ENCODE measurements around the gene METAP1.
"Not testable (repeated sequence)": the region's sequence is repeated elsewhere in the genome, so short reads cannot be mapped to it uniquely, and the experiment has no call there.

Gene METAP1

DNA sequence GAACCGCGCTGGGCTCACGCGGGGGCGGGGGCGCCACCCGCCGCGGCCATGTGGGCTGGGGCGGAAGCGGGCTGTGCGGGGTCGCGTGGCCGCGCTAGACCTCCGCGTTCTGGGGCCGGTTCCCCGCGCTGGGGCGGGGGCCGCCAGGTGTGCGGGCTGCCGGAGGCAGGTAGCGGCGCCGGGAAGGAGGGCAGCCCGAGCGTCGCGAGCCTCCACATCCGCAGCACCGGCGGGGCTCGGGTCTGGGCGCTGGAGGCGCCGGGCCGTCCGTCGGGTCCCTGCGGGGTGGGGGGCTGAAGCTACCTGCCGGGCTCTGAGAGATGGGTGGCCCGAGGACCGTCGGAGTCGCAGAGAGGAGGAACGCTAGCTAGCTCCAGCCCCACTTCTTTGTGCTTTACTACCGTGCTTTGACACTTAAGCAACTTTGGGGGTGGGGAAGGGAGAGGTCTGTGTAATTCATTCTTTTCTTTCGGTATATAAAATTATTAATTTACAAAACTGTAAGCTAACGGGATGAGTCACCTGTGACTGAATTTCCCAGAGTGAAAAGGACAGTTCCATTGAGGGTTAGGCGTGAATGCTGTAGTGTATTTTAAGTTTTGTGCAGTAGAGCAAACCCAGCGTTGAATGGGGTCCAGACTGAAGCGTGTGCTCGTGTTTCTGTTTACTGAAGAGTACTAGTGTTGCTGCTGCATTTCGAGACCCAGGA is 689 bp downstream of the METAP1 start:
- Histone ChIP-seq H3K27ac (peak overlapping the region; percentile 65 to 97 (median 92)), H3K4me3 (peak overlapping the region; percentile 71 to 100 (median 95))

DNA sequence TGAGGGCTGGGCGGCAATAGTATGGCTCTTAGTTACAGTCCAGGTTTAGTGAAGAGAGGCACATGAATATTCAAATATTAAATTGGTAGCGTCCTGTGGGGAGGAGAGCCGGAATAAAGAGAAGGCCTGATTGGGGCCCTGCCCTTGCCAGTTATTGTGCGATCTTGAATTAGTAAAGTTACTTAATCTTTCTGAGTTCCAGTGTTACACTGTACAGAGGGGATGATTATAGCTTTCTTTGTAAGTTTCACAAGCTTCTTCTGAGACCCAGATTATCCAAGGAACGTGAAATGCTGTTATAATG is 1.2 kb downstream of the METAP1 start:
- peak overlapping the region in 10 of 21 experiments; percentile 89 to 97 (median 92) for H3K27ac ChIP-seq
- peak overlapping the region; percentile 71 to 100 (median 95) for H3K4me3 ChIP-seq

DNA sequence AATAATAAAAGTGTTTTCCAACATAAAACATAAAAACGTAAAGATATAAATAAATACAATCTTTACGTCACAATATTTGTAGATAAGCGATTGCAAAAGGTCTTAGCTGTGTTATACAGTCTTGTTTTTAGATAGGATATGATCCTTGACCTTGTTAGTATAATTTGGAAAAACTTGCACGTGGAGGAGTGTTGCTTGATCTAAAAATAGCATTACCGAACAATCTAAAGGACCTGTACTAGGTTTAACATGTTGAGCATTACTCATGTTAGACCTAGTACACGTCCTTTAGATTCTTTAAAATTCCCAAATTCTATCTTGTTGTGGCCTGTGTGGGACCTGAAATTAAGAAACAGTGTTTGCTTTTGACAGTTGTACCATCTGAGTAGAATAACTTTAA is 1.6 kb downstream of the METAP1 start:
- no peak overlapping the region for H3K27ac ChIP-seq
- peak overlapping the region in 1 of 7 experiments; percentile 92 for H3K4me3 ChIP-seq

DNA sequence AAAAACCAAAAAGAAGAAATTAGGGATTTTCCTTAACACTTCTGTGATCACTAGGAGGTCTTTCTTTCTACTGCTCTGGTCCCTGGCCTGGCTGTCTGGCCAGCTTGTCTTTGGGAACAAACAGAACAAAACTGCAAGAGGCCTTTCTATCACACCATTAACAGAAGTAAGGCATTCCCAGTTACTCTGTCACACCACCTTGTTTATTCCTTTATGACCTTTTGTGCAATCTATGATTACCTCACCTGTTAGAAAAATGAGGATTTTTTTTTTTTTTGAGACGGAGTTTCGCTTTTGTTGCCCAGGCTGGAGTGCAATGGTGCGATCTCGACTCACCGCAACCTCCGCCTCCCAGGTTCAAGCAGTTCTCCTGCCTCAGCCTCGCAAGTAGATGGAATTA is 3.0 kb downstream of the METAP1 start:
- Histone ChIP-seq H3K27ac (no peak overlapping the region), H3K4me3 (no peak overlapping the region)

DNA sequence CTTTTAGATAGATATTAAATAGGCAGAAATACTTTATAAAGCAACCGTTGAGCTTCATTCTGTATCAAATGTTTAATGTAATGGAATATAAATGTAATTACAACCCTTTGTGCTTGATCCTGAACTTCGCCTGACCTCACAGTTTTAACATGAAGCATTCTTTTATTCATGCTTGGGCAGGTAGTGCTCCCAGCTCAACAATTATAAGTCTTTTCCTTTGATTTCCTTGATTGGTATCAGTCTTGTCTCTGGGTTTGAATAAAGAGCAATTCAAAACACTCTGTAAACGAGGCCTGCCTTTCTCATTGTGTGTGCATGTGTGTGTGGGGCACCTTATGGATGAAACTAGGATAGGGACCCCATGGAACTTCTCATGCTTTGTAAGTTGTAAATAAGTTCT is 6.8 kb downstream of the METAP1 start:
- H3K27ac ChIP-seq: peak overlapping the region in 4 of 21 experiments; percentile 8 to 40 (median 24)
- no peak overlapping the region for H3K4me3 ChIP-seq

DNA sequence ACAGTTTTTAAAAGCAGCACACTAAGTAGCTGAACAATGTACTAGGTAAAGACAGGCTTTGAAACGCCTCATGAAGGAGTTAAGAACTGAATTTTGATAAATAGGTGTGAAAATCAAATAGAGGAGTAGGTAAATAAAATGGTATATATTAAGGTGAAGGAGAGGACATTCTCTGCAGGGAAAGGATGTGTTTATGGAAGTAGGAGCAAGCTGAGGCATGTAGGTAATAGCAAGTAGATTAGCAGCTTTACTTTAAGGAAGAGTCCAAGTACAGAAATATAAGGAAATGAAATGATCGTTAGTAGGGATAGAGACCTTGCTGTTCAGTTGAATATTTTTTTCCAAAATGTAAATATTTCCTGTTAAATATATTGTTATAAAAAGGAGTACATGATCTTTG is 12.5 kb downstream of the METAP1 start:
- H3K27ac ChIP-seq: no peak overlapping the region
- no peak overlapping the region for H3K4me3 ChIP-seq

DNA sequence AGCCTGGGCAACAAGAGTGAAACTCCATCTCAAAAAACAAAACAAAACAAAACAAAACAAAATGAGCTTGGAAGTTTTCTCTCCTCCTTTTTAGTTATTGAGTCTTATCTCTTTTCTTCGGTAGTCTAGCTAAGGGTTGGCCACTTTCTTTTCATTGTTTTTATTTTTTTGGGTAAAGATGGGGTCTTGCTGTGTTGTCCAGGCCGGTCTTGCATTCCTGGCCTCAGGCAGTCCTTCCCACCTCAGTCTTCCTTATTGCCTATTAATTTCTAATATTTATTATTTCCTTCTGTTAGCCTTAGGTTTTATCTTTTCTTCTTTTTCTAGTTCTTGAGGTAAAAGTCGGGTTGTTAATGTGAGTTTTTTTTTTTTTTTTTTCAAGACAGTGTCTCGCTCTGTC is 16.4 kb downstream of the METAP1 start:
- no peak overlapping the region for H3K27ac ChIP-seq

DNA sequence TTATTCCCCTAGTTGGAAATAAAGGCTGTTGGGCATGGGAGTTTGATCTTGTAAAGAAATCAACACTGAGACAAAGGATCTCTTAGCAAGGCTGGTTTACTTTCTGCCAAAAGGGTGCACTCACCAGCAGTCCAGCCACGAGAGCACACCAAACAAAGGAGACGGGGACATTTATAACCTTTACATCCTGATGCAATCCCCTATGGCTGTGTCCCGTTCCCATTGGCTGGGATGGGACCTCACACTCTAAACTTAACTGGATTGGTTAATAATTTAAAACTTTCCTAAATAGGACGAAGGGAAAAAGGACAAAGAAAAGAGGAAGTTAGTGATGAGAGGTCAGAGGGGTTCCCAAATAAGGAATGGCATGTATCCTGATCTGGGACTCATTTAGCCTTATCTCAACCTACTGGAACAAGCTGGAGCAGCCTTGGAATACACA is 17.9 kb downstream of the METAP1 start:
- H3K4me3 ChIP-seq: no peak overlapping the region
- H3K27ac ChIP-seq: no peak overlapping the region

More for the DNA sequence above, 16.4 kb downstream of the METAP1 start:
- H3K4me3 ChIP-seq: no peak overlapping the region

DNA sequence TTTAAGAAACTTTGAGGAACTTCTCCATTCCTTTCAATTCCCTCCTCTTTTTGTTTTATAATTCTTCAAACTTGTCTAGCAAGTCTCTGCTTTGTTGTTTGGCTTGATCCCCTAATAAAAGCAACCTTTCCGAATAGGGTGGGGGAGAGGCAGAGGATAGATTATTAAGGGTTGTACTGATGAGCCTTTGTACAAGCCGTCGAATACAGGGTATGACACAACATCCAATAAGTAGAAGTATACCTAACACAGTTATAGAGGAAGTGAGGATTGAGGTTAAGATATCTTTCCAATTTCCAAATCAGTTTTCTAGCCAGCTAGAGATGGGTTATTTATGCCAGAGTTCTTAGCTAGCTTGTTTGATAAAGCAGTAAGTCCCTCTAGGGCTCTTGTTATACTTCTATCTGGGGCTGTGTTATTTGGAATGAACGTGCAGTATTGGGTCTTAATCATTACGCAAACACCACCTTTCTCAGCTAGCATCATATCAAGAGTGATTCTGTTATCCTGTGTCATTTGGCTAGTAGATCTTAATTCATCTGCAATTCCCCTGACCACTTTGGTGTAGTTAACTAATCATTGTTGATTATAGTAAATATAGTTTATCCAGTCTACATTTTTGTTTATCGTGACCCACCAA is 18.5 kb downstream of the METAP1 start:
- no peak overlapping the region for H3K4me3 ChIP-seq
- H3K27ac ChIP-seq: no peak overlapping the region

DNA sequence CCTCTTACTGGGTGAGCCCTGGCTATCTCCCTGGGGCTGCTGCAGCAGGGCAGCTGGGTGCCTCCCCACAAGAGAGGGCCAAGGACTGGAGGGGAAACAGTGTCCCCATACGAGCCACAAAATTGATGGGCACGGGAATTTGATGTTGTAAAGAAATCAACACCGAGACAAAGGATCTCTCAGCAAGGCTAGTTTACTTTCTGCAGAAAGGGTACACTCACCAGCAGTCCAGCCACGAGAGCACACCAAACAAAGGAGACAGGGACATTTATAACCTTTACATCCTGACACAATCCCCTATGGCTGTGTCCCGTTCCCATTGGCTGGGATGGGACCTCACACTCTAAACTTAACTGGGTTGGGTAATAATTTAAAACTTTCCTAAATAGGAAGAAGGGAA is 25.9 kb downstream of the METAP1 start:
- H3K27ac ChIP-seq: no peak overlapping the region
- H3K4me3 ChIP-seq: no peak overlapping the region

DNA sequence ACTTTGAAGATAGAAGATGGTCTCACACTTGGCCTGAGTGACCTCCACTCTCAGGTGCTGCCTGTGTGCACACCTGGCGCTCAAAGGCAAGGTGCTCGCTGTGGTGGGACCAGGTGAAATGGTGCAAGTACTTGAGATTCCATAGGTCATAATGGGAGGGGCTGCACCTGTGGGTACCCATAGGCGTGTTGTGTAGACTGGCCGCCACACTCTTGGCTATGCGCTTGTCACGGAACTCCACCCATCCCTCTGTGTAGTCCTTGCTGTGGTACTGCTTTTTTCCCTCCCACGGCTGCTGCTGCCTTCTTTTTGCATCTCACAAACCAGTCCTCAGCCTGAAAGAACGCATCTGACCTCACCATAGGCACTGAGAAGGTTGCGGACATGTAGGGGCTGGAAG is 27.0 kb downstream of the METAP1 start:
- H3K27ac ChIP-seq: no peak overlapping the region
- no peak overlapping the region for H3K4me3 ChIP-seq

DNA sequence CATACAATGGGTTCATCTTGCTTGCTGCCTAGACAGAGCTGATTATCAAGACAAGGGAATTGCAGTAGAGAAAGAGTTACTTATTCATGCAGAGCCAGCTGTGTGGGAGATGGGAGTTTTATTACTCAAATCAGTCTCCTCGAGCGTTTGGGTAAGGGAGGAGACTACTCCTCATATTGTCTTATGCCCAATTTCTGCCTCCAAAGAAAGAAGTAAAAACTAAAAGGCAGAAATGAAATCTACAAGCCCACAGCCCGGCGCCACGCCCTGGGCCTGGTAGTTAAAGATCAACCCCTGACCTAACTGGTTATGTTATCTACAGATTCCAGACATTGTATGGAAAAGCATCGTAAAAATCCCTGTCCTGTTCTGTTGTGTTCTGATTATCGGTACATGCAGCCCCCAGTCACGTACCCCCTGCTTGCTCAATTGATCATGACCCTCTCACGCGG is 28.3 kb downstream of the METAP1 start:
- H3K27ac ChIP-seq, H3K4me3 ChIP-seq: not testable (repeated sequence)

DNA sequence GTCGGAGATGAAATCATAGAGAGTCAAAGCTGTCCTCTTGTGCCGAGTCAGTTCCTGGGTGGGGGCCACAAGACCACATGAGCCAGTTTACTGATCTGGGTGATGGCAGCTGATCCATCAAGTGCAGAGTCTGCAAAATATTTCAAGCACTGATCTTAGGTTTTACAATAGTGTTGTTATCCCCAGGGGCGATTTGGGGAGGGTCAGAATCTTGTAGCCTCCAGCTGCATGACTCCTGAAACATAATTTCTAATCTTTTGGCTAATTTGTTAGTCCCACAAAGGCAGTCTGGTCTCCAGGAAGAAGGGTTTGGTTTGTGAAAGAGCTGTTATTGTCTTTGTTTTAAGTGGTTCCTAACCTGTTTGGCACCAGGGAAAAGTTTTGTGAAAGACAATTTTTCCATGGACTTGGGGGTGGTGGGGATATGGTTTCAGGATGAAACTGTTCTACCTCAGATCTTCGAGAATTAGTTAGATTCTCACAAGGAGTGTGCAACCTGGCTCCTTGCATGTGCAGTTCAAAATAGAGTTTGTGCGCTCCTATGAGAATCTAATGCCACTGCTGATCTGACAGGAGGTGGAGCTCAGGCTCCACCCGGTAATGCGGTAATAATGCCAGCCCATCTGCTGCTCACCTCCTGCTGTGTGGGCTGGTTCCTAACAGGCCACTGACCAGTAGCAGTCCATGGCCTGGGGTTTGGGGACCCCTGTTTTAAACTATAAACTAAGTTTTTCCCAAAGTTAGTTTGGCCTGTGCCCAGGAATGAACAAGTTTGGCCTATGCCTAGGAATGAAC is 29.2 kb downstream of the METAP1 start:
- peak overlapping the region in 1 of 21 experiments; percentile 20 for H3K27ac ChIP-seq
- H3K4me3 ChIP-seq: no peak overlapping the region

DNA sequence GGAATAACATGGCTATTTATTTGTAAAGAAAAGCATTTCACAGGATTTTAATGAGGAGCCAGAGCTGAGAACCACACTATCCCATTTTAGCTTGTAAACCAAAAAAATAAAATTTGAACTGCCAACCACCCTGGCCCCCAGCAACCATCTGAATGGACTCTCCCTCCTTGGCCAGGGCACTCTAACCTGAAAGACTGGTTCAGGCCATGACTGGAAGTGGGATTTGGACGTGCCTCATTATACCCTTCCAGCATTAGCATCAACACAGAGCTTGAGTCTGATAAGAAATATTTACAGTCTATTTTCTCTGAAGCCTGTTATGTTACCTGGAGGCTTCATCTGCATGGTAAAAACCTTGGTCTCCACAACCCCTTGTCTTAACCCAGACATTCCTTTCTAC is 30.0 kb downstream of the METAP1 start:
- Histone ChIP-seq H3K27ac (no peak overlapping the region), H3K4me3 (no peak overlapping the region)

DNA sequence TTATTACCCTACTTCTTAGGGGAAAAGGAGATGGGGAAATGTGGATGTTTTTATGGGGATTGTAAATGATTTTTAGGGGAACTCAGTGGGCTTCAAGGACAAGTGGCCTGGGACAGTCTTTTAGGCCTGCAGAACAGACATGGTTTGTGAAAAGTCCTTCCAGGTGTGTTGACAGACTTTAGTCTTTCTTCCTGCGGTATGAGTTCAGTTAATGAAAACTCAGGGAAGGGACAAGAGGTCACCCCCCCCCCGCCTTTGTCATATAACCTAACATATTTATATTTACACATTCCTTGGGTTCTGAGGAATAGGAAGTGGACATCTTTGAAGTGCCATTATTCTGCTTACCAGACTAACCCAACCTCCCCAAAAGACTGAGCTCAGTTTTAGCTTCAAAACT is 31.8 kb downstream of the METAP1 start:
- Histone ChIP-seq H3K27ac (no peak overlapping the region), H3K4me3 (no peak overlapping the region)

DNA sequence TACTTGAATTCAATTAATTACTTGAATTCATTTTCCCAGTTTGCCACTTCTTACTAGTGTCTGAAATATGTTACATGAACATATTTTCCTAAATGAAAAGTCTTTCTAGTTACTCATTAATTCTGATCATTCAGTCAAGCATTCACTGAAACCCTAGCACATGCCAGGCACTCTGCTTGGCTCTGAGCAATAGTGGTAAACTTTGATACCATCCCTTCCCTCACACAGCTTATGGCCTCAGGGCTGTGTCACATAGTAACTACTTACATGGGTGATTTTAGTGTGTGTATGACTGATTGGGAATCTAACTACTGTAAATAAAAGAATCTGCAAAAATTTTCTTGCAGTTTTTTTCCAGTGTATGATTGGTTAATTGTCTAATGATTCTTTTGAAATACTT is 32.7 kb downstream of the METAP1 start:
- Histone ChIP-seq H3K27ac (no peak overlapping the region), H3K4me3 (no peak overlapping the region)

DNA sequence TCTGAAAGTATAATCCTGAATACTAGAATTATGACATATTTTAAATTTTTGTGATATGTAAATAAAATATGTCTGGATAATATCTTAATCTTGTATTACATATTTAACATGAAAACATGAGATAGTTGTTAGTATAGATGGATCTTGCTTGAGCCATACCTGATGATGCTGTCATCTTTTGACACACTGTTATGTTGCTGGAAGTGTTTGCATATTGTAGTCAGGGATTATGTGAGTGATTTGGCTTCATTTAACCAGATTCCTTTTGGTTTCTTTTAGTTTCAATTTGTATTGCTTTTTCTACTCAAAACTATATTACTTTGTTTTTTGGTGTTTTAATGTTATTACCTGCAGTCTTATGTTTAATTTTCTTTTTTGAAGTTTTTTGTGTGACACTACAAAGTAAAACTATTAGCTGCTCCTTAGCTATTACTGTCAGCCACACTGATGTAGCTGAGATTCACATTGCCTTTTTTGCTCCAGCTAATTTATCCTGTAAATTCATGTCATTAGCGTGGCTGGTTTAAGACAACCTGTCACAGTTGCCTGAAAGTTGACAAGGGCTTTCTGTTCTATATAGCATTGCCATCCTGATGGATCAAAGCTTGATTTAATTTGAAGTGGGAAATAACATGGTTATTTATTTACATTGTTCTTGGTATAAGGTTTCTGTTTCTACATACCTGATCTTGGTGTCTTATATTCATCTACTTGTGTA is 33.7 kb downstream of the METAP1 start:
- no peak overlapping the region for H3K27ac ChIP-seq
- no peak overlapping the region for H3K4me3 ChIP-seq

DNA sequence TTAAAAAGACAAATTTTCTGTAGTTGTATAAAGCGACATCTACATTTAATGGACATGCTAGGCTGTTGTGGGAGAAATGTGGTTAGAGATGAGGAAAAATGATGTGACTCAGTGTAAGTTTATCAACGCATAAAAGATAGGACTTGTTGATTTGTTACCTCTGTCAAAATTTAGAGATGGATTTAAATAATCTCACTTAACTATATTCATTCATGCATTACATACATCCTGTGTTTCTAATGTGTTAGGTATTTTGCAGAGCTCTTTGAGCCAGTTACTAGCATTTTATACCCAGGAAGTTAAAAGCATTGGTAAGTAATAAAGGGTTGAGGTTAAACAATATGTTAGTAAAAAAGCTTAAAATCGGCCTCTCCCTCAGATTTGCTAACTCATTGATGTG is 34.3 kb downstream of the METAP1 start:
- Histone ChIP-seq H3K4me3 (no peak overlapping the region), H3K27ac (no peak overlapping the region)

DNA sequence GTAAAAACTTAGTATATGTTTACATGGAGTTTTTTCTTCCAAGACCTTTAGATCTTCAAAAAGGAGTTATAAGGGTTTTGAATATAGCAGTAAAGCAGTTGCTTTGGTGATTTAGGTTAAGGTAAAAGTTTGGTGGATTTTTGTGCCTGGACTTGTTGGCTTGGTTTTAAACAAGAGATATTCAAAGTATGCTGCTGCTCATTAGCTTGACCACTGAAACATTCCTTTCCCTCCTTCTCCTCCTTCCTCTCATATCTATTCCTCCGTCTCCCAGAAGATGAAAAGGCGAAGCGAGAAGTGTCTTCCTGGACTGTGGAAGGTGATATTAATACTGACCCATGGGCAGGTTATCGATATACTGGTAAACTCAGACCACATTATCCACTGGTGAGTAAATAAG is 38.4 kb downstream of the METAP1 start:
- Histone ChIP-seq H3K27ac (no peak overlapping the region), H3K4me3 (no peak overlapping the region)

DNA sequence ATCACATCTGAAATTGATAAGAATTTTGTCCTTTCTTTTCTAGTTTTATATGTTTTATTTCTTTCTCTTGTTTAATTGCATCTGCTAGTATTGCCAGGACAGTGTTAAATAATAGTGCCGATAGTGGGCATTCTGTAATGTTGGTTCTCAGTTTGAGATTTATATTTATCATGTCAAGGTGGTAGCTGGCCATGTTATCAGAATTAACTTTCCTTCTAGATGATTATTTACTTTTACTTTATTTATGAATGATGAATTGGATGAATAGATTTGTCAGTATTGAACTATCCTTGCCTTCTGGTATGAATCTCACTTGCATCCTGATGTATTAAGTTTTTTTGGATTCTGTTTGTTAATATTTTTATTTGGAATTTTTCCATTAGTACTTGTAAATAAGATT is 42.7 kb downstream of the METAP1 start:
- no peak overlapping the region for H3K4me3 ChIP-seq
- no peak overlapping the region for H3K27ac ChIP-seq
